ENCODE measurements around the gene CACNG7. TPM values are rescaled to one million over a fixed set of nuclear protein-coding genes. Genes with fewer than 3 reads are reported as not detected.

Gene CACNG7
- total RNA-seq, 6 experiments from 2014 or later: not detected

DNA sequence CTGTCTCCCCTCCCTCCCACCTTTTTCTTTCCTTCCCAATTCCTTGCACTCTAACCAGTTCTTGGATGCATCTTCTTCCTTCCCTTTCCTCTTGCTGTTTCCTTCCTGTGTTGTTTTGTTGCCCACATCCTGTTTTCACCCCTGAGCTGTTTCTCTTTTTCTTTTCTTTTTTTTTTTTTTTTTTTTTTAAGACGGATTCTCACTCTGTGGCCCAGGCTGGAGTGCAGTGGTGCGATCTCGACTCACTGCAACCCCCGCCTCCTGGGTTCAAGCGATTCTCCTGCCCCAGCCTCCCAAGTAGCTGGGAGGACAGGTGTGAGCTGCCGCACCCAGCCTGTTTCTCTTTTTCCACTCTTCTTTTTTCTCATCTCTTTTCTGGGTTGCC lies 34.5 kb upstream of the CACNG7 start:
- peaks cover 0 to 7% (median 0%) of the 10 kb centered on the region in 4 donors for H3K36me3 ChIP-seq
- H3K27me3 ChIP-seq: no peaks in the 10 kb centered on the region
- intact Hi-C loops (cut with DNase I): no loop called here
- peaks cover 0 to 4% (median 0%) of the 10 kb centered on the region in 4 donors for H3K4me1 ChIP-seq
- WGBS (ENCODE audit: insufficient coverage, low coverage, low lambda C conversion rate, missing lambda C conversion rate): 68% methylated on average over 3 of the region's 6 CpGs
- TF ChIP-seq, protein P1, sequence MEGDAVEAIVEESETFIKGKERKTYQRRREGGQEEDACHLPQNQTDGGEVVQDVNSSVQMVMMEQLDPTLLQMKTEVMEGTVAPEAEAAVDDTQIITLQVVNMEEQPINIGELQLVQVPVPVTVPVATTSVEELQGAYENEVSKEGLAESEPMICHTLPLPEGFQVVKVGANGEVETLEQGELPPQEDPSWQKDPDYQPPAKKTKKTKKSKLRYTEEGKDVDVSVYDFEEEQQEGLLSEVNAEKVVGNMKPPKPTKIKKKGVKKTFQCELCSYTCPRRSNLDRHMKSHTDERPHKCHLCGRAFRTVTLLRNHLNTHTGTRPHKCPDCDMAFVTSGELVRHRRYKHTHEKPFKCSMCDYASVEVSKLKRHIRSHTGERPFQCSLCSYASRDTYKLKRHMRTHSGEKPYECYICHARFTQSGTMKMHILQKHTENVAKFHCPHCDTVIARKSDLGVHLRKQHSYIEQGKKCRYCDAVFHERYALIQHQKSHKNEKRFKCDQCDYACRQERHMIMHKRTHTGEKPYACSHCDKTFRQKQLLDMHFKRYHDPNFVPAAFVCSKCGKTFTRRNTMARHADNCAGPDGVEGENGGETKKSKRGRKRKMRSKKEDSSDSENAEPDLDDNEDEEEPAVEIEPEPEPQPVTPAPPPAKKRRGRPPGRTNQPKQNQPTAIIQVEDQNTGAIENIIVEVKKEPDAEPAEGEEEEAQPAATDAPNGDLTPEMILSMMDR (IDR thresholded peaks at IDR 0.05): no peak
- TF ChIP-seq POLR2A (IDR thresholded peaks at IDR 0.05): no peak
- ATAC-seq (no peak), DNase-seq (no peak)
- no peak overlapping the region for H3K4me3 ChIP-seq
- H3K27ac ChIP-seq: no peak overlapping the region
- H3K9me3 ChIP-seq: no peaks in the 10 kb centered on the region

DNA sequence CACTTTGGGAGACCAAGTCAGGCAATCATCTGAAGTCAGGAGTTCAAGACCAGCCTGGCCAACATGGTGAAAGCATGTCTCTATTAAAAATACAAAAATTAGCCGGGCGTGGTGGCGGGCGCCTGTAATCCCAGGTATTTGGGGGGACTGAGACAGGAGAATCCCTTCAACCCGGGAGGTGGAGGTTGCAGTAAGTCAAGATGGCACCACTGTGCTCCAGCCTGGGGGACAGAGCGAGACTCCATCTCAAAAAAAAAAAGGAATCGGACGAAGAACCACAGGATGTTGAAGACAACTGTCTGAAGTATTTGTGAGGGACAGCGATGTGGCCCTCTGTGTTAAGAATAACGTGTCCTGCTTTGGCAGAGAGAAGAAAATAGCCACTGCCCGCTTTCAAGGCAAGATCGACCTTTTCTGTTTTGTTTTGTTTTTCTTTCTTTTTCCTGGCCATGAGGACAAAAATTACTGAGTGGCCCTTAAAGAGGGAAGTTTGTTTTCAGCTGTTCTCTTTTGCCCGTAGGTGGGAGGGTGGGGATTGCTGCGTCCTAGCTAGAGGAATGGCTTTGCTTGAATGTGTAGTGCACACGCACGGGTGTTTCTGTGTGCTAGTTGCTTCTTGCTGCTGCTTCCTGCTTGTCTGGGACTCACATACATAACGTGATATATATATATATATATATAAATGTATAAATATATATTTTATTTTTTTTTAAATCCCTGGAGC lies 33.3 kb upstream of the CACNG7 start:
- Histone ChIP-seq H3K4me1 (peaks cover 0 to 4% (median 0%) of the 10 kb centered on the region in 4 donors), H3K9me3 (no peaks in the 10 kb centered on the region), H3K36me3 (peaks cover 0 to 7% (median 0%) of the 10 kb centered on the region in 4 donors), H3K27ac (no peak overlapping the region), H3K4me3 (no peak overlapping the region), H3K27me3 (peaks cover 0 to 3% of the 10 kb centered on the region in 2 donors)
- DNase-seq (no peak), ATAC-seq (no peak)
- TF ChIP-seq, protein P1 (IDR thresholded peaks at IDR 0.05): no peak
- no peak for TF ChIP-seq POLR2A (IDR thresholded peaks at IDR 0.05)
- intact Hi-C loops (cut with DNase I): no loop called here
- WGBS (ENCODE audit: insufficient coverage, low coverage, low lambda C conversion rate, missing lambda C conversion rate): 84% methylated on average over 14 of the region's 17 CpGs

DNA sequence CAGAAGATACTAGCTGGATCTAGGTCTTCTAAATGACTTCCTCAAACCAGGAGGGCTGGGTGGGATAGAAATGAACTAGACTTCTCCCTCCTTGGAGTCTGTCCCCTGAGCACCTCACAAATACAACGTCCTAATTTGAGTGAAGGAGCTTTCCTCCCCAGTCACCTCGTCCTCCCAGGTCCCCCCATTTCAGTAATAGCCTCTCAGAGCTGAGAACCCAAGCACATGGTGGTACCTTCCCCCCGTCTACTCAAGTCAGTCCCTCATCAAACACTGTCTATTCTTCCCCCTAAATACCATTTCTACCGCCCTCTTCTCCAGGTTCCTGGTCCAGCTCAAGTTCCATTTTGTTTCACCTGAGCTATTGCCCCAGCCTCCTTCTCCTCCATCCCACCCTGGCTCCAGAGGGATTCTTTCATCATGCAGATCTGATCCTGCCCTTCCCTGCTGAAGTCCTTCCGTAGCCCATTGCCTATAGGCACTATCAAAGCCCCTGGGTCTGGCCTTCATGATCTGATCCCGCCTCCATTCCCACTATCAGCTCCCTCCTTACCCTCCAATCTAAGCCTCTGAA lies 32.3 kb upstream of the CACNG7 start:
- Histone ChIP-seq H3K9me3 (no peaks in the 10 kb centered on the region), H3K4me3 (no peak overlapping the region), H3K27ac (no peak overlapping the region), H3K36me3 (peaks cover 0 to 7% (median 0%) of the 10 kb centered on the region in 4 donors), H3K4me1 (peaks cover 0 to 7% (median 0%) of the 10 kb centered on the region in 4 donors), H3K27me3 (peaks cover 0 to 3% of the 10 kb centered on the region in 2 donors)
- ATAC-seq (no peak), DNase-seq (no peak)
- WGBS (ENCODE audit: insufficient coverage, low coverage, low lambda C conversion rate, missing lambda C conversion rate): 77% methylated on average over 5 of the region's 6 CpGs
- intact Hi-C loops (cut with DNase I): no loop called here
- TF ChIP-seq, protein P1 (IDR thresholded peaks at IDR 0.05): no peak
- TF ChIP-seq POLR2A (IDR thresholded peaks at IDR 0.05): no peak

DNA sequence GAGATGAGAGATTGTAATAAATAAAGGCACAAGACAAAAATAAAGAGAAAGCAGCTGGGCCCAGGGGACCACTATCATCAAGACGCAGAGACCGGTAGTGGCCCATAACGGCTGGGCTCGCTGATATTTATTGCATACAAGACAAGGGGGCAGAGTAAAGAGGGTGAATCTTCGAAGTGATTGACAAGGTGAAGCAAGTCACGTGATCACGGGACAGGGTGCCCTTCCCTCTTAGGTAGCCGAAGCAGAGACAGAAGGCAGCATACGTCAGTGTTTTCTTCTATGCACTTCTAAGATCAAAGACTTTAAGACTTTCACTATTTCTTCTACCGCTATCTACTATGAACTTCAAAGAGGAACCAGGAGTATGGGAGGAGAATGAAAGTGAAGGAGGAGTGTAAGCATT lies 31.7 kb upstream of the CACNG7 start:
- H3K27me3 ChIP-seq: peaks cover 0 to 9% of the 10 kb centered on the region in 2 donors
- ATAC-seq (no peak), DNase-seq (no peak)
- 65% methylated on average over 10 of the region's 10 CpGs for WGBS (ENCODE audit: insufficient coverage, low coverage, low lambda C conversion rate, missing lambda C conversion rate)
- H3K27ac ChIP-seq: no peak overlapping the region
- no peaks in the 10 kb centered on the region for H3K9me3 ChIP-seq
- intact Hi-C loops (cut with DNase I): no loop called here
- H3K36me3 ChIP-seq: peaks cover 0 to 7% (median 0%) of the 10 kb centered on the region in 4 donors
- TF ChIP-seq POLR2A (IDR thresholded peaks at IDR 0.05): no peak
- TF ChIP-seq, protein P1 (IDR thresholded peaks at IDR 0.05): no peak
- no peak overlapping the region for H3K4me3 ChIP-seq
- peaks cover 0 to 11% (median 0%) of the 10 kb centered on the region in 4 donors for H3K4me1 ChIP-seq

Measured in right lobe of liver (tissue), 6 donors.